ENCODE data around the gene S100A11. TPM values are rescaled to one million over a fixed set of nuclear protein-coding genes. Genes with fewer than 3 reads are reported as not detected.

Gene S100A11
- total and polyA plus RNA-seq, 9 of the 15 experiments (the other 6 are each of a cell fraction or from before 2014, with no cell fraction given), result 131 to 808 (median 235) TPM

DNA sequence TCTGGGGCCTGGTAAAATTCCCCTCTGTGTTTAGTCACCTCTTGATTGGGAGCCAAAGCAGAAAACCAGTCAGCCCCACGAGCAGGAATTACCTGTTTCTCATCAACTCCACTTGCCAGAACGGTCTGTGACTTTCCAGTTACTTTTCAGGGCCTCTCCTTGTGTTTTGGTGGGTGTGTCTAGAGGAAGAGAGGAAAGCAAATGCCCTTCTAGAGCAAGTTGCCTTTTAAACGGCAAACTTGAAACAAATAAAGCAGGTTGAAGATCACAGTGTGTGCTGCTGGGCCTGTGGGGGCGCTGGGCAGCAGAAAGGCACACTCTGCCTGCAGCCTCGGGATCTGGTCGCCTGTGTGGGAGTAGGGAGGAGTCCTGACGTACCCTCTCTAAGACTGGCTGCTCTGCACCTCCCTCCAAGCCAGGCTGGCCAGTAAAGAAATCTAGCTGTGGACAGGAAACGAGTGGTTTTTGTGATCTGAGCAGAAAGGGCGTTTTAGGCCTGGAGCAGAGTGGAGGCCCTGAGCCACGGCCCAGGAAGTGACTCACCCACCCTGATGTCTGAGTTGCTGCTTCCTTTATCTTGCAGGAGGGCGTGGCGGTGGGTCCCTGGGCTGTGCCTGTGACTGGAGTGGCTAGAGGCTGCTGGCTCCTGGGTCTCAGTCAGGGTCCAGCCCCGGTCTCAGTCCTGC lies 11.1 kb upstream of the S100A11 start (continued):
- TF ChIP-seq CBFB (CRISPR knock-in tag; IDR thresholded peaks at IDR 0.05) (no peak), ZNF146 (CRISPR knock-in tag; IDR thresholded peaks at IDR 0.05; ENCODE audit: unreplicated experiment) (no peak), NELFE (IDR thresholded peaks at IDR 0.05; ENCODE audit: insufficient read depth, insufficient read length) (no peak), MYC (IDR thresholded peaks at IDR 0.05; ENCODE audit: low read depth, low read length) (peak; percentile 66; the same call in 1 of the 2 replicates), MYC (CRISPR knock-in tag; IDR thresholded peaks at IDR 0.05; ENCODE audit: borderline replicate concordance, low read depth) (no peak), ZNF76 (CRISPR knock-in tag; IDR thresholded peaks at IDR 0.05; ENCODE audit: borderline replicate concordance) (no peak), KLF1 (tag; IDR thresholded peaks at IDR 0.05) (peak; percentile 95), SMAD3 (CRISPR knock-in tag; conservative IDR thresholded peaks at IDR 0.05) (no peak), TARDBP (IDR thresholded peaks at IDR 0.05) (peak; percentile 84; the same call in 1 of the 2 replicates), CEBPB (tag; IDR thresholded peaks at IDR 0.05) (no peak), HEY1 (CRISPR knock-in tag; IDR thresholded peaks at IDR 0.05; ENCODE audit: borderline replicate concordance) (no peak; the same call in 1 of the 2 replicates)
- TF ChIP-seq, protein P1, sequence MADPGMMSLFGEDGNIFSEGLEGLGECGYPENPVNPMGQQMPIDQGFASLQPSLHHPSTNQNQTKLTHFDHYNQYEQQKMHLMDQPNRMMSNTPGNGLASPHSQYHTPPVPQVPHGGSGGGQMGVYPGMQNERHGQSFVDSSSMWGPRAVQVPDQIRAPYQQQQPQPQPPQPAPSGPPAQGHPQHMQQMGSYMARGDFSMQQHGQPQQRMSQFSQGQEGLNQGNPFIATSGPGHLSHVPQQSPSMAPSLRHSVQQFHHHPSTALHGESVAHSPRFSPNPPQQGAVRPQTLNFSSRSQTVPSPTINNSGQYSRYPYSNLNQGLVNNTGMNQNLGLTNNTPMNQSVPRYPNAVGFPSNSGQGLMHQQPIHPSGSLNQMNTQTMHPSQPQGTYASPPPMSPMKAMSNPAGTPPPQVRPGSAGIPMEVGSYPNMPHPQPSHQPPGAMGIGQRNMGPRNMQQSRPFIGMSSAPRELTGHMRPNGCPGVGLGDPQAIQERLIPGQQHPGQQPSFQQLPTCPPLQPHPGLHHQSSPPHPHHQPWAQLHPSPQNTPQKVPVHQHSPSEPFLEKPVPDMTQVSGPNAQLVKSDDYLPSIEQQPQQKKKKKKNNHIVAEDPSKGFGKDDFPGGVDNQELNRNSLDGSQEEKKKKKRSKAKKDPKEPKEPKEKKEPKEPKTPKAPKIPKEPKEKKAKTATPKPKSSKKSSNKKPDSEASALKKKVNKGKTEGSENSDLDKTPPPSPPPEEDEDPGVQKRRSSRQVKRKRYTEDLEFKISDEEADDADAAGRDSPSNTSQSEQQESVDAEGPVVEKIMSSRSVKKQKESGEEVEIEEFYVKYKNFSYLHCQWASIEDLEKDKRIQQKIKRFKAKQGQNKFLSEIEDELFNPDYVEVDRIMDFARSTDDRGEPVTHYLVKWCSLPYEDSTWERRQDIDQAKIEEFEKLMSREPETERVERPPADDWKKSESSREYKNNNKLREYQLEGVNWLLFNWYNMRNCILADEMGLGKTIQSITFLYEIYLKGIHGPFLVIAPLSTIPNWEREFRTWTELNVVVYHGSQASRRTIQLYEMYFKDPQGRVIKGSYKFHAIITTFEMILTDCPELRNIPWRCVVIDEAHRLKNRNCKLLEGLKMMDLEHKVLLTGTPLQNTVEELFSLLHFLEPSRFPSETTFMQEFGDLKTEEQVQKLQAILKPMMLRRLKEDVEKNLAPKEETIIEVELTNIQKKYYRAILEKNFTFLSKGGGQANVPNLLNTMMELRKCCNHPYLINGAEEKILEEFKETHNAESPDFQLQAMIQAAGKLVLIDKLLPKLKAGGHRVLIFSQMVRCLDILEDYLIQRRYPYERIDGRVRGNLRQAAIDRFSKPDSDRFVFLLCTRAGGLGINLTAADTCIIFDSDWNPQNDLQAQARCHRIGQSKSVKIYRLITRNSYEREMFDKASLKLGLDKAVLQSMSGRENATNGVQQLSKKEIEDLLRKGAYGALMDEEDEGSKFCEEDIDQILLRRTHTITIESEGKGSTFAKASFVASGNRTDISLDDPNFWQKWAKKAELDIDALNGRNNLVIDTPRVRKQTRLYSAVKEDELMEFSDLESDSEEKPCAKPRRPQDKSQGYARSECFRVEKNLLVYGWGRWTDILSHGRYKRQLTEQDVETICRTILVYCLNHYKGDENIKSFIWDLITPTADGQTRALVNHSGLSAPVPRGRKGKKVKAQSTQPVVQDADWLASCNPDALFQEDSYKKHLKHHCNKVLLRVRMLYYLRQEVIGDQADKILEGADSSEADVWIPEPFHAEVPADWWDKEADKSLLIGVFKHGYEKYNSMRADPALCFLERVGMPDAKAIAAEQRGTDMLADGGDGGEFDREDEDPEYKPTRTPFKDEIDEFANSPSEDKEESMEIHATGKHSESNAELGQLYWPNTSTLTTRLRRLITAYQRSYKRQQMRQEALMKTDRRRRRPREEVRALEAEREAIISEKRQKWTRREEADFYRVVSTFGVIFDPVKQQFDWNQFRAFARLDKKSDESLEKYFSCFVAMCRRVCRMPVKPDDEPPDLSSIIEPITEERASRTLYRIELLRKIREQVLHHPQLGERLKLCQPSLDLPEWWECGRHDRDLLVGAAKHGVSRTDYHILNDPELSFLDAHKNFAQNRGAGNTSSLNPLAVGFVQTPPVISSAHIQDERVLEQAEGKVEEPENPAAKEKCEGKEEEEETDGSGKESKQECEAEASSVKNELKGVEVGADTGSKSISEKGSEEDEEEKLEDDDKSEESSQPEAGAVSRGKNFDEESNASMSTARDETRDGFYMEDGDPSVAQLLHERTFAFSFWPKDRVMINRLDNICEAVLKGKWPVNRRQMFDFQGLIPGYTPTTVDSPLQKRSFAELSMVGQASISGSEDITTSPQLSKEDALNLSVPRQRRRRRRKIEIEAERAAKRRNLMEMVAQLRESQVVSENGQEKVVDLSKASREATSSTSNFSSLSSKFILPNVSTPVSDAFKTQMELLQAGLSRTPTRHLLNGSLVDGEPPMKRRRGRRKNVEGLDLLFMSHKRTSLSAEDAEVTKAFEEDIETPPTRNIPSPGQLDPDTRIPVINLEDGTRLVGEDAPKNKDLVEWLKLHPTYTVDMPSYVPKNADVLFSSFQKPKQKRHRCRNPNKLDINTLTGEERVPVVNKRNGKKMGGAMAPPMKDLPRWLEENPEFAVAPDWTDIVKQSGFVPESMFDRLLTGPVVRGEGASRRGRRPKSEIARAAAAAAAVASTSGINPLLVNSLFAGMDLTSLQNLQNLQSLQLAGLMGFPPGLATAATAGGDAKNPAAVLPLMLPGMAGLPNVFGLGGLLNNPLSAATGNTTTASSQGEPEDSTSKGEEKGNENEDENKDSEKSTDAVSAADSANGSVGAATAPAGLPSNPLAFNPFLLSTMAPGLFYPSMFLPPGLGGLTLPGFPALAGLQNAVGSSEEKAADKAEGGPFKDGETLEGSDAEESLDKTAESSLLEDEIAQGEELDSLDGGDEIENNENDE (IDR thresholded peaks at IDR 0.05; ENCODE audit: low read depth, low read length), result no peak
- TF ChIP-seq, protein P2, sequence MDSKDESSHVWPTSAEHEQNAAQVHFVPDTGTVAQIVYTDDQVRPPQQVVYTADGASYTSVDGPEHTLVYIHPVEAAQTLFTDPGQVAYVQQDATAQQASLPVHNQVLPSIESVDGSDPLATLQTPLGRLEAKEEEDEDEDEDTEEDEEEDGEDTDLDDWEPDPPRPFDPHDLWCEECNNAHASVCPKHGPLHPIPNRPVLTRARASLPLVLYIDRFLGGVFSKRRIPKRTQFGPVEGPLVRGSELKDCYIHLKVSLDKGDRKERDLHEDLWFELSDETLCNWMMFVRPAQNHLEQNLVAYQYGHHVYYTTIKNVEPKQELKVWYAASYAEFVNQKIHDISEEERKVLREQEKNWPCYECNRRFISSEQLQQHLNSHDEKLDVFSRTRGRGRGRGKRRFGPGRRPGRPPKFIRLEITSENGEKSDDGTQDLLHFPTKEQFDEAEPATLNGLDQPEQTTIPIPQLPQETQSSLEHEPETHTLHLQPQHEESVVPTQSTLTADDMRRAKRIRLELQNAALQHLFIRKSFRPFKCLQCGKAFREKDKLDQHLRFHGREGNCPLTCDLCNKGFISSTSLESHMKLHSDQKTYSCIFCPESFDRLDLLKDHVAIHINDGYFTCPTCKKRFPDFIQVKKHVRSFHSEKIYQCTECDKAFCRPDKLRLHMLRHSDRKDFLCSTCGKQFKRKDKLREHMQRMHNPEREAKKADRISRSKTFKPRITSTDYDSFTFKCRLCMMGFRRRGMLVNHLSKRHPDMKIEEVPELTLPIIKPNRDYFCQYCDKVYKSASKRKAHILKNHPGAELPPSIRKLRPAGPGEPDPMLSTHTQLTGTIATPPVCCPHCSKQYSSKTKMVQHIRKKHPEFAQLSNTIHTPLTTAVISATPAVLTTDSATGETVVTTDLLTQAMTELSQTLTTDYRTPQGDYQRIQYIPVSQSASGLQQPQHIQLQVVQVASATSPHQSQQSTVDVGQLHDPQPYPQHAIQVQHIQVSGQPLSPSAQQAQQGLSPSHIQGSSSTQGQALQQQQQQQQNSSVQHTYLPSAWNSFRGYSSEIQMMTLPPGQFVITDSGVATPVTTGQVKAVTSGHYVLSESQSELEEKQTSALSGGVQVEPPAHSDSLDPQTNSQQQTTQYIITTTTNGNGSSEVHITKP (IDR thresholded peaks at IDR 0.05; ENCODE audit: partially characterized antibody), result no peak
